OCI-LY7 (cell line): ENCODE data around the gene EXOSC7. TPM values are rescaled to one million over a fixed set of nuclear protein-coding genes. Genes with fewer than 3 reads are reported as not detected.
A peak's percentile ranks its signal among the peaks of the same experiment; 100 is the strongest.

Experiments used
- BruUV-seq: library from RNA; stranded (reverse); fragments of 400-500 nt; replicated peaks from 2 replicates; lab custom pipeline; 2021; lab: Mats Ljungman, UMichigan
- CTCF ChIA-PET: fragments of 300-600 bp; sonication (Branson Sonifier 250); formaldehyde crosslinking; loops from one replicate; lab custom pipeline; 2022; ENCODE audit warnings: antibody characterized with exemption; ENCODE audit not compliant: unreplicated experiment; lab: Charles Lee
- POLR2A ChIA-PET: fragments of 300-600 bp; sonication (Branson Sonifier 250); formaldehyde crosslinking; loops from one replicate; lab custom pipeline; 2022; ENCODE audit warnings: antibody characterized with exemption; lab: Charles Lee
- DNase-seq: peaks from one replicate; pipeline ENCODE4 v3.0.0-alpha.2; 2015; ENCODE audit warnings: low spot score
- H2AFZ ChIP-seq: fragments of 200-600 bp; sonication (generic), shearing (Covaris generic); 2 replicates; pipeline ENCODE4 v1.6.1; 2014; ENCODE audit warnings: mild to moderate bottlenecking, antibody characterized with exemption, low read length, moderate library complexity
- H3K27ac ChIP-seq: fragments of 200-600 bp; sonication (generic); 2 replicates; pipeline ENCODE4 v1.5.1; 2014; ENCODE audit warnings: mixed run types, low read depth, mild to moderate bottlenecking, moderate library complexity, low read length, inconsistent platforms; ENCODE audit not compliant: poor library complexity, severe bottlenecking
- H3K36me3 ChIP-seq: fragments of 200-600 bp; sonication (generic); 2 replicates; pipeline ENCODE4 v1.6.1; 2014; ENCODE audit warnings: mild to moderate bottlenecking, antibody characterized with exemption, low read length, moderate library complexity, mixed read lengths; ENCODE audit not compliant: insufficient read depth
- H3K4me1 ChIP-seq: fragments of 200-600 bp; sonication (generic); 2 replicates; pipeline ENCODE4 v1.5.1; 2014; ENCODE audit warnings: mild to moderate bottlenecking, low read length; ENCODE audit not compliant: insufficient read depth, poor library complexity, severe bottlenecking
- H3K4me2 ChIP-seq: fragments of 200-600 bp; sonication (generic); 2 replicates; pipeline ENCODE4 v1.6.1; 2014; ENCODE audit warnings: mild to moderate bottlenecking, low read length
- H3K4me3 ChIP-seq: fragments of 200-600 bp; sonication (generic); 2 replicates; pipeline ENCODE4 v1.5.1; 2014; ENCODE audit warnings: mild to moderate bottlenecking, low read depth, low read length; ENCODE audit not compliant: poor library complexity, severe bottlenecking
- H3K79me2 ChIP-seq: fragments of 200-600 bp; sonication (generic); 2 replicates; pipeline ENCODE4 v1.6.1; 2016; ENCODE audit warnings: low read depth, mild to moderate bottlenecking, low read length, moderate library complexity, mixed read lengths; ENCODE audit not compliant: insufficient read depth
- H3K9me2 ChIP-seq: fragments of 200-600 bp; sonication (generic); 2 replicates; pipeline ENCODE4 v1.6.1; 2016; ENCODE audit warnings: mild to moderate bottlenecking, low read length, mixed read lengths; ENCODE audit not compliant: insufficient read depth
- H3K9me3 ChIP-seq: fragments of 200-600 bp; sonication (generic); 2 replicates; pipeline ENCODE4 v1.6.1; 2014; ENCODE audit warnings: mild to moderate bottlenecking, mixed run types, low read length, mixed read lengths
- H4K20me1 ChIP-seq: fragments of 200-600 bp; sonication (generic); 2 replicates; pipeline ENCODE4 v1.6.1; 2014; ENCODE audit warnings: mild to moderate bottlenecking, antibody characterized with exemption, low read length, moderate library complexity, mixed read lengths; ENCODE audit not compliant: insufficient read depth
- EZH2phosphoT487 ChIP-seq: fragments of 200-600 bp; sonication (generic); IDR thresholded peaks from 2 replicates; pipeline ENCODE4 v1.6.1; 2018; ENCODE audit warnings: low read depth, borderline replicate concordance, mild to moderate bottlenecking, mixed run types, antibody characterized with exemption, low read length, moderate library complexity, mixed read lengths
- intact Hi-C: fragments of 100-400 bp; cut with micrococcal nuclease; formaldehyde crosslinking; loops from one replicate; pipeline ENCODE4 v1.10.0; 2022; ENCODE audit not compliant: unreplicated experiment
- total RNA-seq, 2 experiments: library from RNA; depleted of rRNA in 1 of 2; stranded (reverse); fragments of >200 nt in 1 of 2; shearing (Covaris generic) in 1 of 2; gene quantifications; 2 replicates each; pipeline ENCODE4 v1.2.3, GENCODE V29; 2014 to 2022
- TF ChIP-seq, protein P1 (sequence below): fragments of 200-600 bp; sonication (generic); conservative IDR thresholded peaks from 2 replicates; pipeline ENCODE4 v1.5.1; 2014; ENCODE audit warnings: mild to moderate bottlenecking, antibody characterized with exemption, low read length, moderate library complexity, mixed read lengths

EXOSC7 gene
- total RNA-seq, 2 experiments from 2014 or later: 60.3 to 65.3 TPM

DNA sequence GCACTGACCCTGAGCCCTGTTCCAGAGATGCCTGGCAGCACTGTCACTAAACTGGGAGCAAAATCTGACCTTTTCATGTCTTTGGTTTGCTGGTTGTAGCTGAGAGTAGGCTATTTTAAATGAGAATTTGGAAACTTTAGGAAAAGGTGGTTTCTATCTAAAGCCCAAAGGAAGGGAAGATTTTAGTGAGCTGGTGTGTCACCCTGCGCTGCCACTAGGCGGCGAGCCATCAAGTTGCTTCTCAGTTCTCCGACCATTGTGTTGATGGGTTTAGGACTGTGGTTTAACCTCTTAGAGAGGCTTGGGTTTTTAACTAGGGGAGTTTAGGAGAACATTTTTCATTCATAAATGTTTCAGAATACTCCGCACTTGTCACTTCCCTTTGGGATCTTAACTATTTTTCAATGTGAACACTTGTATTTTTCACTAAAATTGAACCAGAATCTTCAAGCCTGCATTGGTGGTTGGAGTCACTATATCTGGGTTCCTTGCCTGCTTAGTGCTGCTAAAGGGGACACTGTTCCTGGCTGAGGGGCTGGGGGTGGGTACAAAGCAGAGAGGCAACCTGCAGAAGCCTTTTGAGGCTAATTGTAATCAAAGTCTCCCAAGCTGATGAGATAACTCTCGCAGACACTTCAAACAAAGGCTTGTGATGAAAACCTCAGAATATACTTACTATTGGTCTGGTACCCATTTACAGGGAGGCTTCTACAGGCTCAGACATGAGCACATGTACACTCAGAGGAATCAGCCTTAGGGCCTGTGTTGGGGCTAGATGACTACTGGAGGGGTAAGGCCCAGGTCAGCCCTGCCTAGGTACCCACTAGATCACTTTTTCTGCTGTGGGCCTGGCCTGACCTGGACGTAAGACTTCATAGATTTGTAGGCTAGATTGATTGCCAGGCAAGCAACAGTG is 16.8 kb downstream of the EXOSC7 start:
- intact Hi-C loops: no loop called here
- Histone ChIP-seq H3K79me2 (peaks cover 13% of the 10 kb centered on the region; the same call in 1 of the 2 replicates), H2AFZ (no peak overlapping the region), H3K36me3 (peaks cover 97% of the 10 kb centered on the region), H4K20me1 (peaks cover 5% of the 10 kb centered on the region), H3K4me1 (peaks cover 2% of the 10 kb centered on the region), H3K27ac (no peak overlapping the region), H3K9me3 (no peaks in the 10 kb centered on the region), H3K9me2 (no peaks in the 10 kb centered on the region), H3K4me3 (no peak overlapping the region), H3K4me2 (no peak overlapping the region)
- peak; percentile 13 for DNase-seq
- no peak for TF ChIP-seq EZH2phosphoT487
- TF ChIP-seq, protein P1, sequence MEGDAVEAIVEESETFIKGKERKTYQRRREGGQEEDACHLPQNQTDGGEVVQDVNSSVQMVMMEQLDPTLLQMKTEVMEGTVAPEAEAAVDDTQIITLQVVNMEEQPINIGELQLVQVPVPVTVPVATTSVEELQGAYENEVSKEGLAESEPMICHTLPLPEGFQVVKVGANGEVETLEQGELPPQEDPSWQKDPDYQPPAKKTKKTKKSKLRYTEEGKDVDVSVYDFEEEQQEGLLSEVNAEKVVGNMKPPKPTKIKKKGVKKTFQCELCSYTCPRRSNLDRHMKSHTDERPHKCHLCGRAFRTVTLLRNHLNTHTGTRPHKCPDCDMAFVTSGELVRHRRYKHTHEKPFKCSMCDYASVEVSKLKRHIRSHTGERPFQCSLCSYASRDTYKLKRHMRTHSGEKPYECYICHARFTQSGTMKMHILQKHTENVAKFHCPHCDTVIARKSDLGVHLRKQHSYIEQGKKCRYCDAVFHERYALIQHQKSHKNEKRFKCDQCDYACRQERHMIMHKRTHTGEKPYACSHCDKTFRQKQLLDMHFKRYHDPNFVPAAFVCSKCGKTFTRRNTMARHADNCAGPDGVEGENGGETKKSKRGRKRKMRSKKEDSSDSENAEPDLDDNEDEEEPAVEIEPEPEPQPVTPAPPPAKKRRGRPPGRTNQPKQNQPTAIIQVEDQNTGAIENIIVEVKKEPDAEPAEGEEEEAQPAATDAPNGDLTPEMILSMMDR: peak; percentile 86
- ChIA-PET CTCF (no interaction called here), POLR2A (interaction anchor here (0.8 kb wide), 1 partner anchor 11 kb away, joined by 3 read pairs; no protein-coding TSS in a partner anchor)
- BruUV-seq: no TSS peak

GRCh38 chr3:44993471-44994205 is 17.6 kb downstream of the EXOSC7 start:
- Histone ChIP-seq H3K9me3 (no peaks in the 10 kb centered on the region), H3K4me1 (peaks cover 2% of the 10 kb centered on the region), H3K36me3 (peaks cover 99% of the 10 kb centered on the region), H3K4me3 (no peak overlapping the region), H3K27ac (no peak overlapping the region), H3K4me2 (no peak overlapping the region), H2AFZ (no peak overlapping the region), H3K79me2 (peaks cover 6% of the 10 kb centered on the region; the same call in 1 of the 2 replicates), H3K9me2 (no peaks in the 10 kb centered on the region), H4K20me1 (peaks cover under 1% of the 10 kb centered on the region; the same call in 1 of the 2 replicates)
- DNase-seq: no peak
- TF ChIP-seq, protein P1: no peak
- no peak for TF ChIP-seq EZH2phosphoT487
- CTCF ChIA-PET: interaction anchor here (0.6 kb wide), 1 partner anchor 1026 kb away, joined by 4 read pairs; no protein-coding TSS in a partner anchor
- BruUV-seq: no TSS peak
- intact Hi-C loops: no loop called here
- POLR2A ChIA-PET: no interaction called here
